Progenitor cell of endocrine pancreas (in vitro differentiated cells): ENCODE measurements around the gene LMAN2. TPM values are rescaled to one million over a fixed set of nuclear protein-coding genes. Genes with fewer than 3 reads are reported as not detected.

Source experiments
- DNase-seq: peaks from one replicate; pipeline ENCODE4 v3.0.0; 2021; ENCODE audit warnings: low spot score; ENCODE audit not compliant: unreplicated experiment
- H3K27ac Mint-ChIP-seq: 2 replicates; pipeline ENCODE4 v1.8.0; 2021; ENCODE audit warnings: mild to moderate bottlenecking, moderate library complexity, mixed read lengths
- H3K27me3 Mint-ChIP-seq: 2 replicates; pipeline ENCODE4 v1.8.0; 2021; ENCODE audit warnings: mixed read lengths
- H3K36me3 Mint-ChIP-seq: 2 replicates; pipeline ENCODE4 v1.8.0; 2022; ENCODE audit warnings: mixed read lengths; ENCODE audit not compliant: insufficient read depth
- H3K4me1 Mint-ChIP-seq: 2 replicates; pipeline ENCODE4 v1.8.0; 2021; ENCODE audit warnings: low read depth, mixed read lengths
- H3K4me3 Mint-ChIP-seq: 2 replicates; pipeline ENCODE4 v1.8.0; 2021; ENCODE audit warnings: low read depth, mild to moderate bottlenecking, moderate library complexity, mixed read lengths
- H3K9me3 Mint-ChIP-seq: 2 replicates; pipeline ENCODE4 v1.8.0; 2021; ENCODE audit warnings: low read depth, mixed read lengths
- total RNA-seq: library from RNA; stranded (reverse); gene quantifications from 2 replicates; pipeline ENCODE4 v1.2.1, GENCODE V29; 2021
- TF ChIP-seq, protein P1 (sequence below): fragments of 200-600 bp; sonication (generic); IDR thresholded peaks from one replicate; pipeline ENCODE4 v1.5.0; 2021; ENCODE audit warnings: antibody characterized with exemption, mild to moderate bottlenecking; ENCODE audit not compliant: unreplicated experiment

Gene LMAN2
- total RNA-seq, 1 donor from 2014 or later = 111 TPM

DNA sequence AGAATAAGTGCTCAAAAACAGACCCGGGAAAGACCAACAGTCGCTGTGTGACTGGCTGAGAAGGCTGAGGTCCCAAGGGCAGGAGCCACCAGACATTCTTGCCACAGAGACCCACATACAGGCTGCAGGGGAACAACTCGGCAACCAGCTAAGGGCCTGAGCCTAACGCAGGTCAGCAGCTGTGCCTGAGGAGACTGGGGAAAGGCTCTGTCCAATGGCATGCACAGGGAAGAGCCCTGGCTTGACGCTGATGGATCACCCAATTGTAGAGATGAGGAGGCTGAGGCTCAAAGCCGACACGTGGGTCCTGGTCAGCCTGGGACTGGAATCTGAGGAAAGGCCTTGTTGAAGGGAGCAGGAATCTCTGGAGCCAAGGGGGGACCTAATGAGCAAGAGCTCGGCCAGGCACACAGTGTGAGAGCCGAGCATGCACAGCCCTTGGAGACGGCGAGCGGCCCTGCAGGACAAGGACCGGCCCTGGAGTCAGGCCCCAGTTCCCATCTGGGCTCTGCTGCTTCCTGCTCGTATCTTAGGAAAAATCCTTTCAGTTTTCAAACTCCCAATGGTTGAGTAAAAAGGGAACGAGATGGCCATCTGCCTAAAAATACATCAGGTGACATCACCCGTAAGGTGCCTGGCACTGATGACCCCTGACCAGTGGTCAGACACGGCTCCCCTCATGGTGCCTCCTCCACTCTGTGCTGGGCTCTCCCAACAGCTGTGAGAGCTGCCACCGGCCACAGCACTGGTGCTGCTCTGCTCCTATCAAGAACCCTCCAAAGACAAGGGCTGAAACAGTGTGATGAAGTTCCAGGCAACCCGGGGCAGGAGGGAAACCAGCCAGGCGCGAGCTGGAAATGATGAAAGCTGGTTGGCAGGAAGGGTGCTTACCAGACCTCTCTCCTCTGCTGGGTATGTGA lies 16.4 kb downstream of the LMAN2 start:
- no peak for DNase-seq
- TF ChIP-seq, protein P1, sequence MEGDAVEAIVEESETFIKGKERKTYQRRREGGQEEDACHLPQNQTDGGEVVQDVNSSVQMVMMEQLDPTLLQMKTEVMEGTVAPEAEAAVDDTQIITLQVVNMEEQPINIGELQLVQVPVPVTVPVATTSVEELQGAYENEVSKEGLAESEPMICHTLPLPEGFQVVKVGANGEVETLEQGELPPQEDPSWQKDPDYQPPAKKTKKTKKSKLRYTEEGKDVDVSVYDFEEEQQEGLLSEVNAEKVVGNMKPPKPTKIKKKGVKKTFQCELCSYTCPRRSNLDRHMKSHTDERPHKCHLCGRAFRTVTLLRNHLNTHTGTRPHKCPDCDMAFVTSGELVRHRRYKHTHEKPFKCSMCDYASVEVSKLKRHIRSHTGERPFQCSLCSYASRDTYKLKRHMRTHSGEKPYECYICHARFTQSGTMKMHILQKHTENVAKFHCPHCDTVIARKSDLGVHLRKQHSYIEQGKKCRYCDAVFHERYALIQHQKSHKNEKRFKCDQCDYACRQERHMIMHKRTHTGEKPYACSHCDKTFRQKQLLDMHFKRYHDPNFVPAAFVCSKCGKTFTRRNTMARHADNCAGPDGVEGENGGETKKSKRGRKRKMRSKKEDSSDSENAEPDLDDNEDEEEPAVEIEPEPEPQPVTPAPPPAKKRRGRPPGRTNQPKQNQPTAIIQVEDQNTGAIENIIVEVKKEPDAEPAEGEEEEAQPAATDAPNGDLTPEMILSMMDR = no peak
- H3K9me3 Mint-ChIP-seq = no peaks in the 10 kb centered on the region
- H3K36me3 Mint-ChIP-seq = peaks cover 34% of the 10 kb centered on the region
- no peak overlapping the region for H3K4me3 Mint-ChIP-seq
- H3K4me1 Mint-ChIP-seq = peaks cover under 1% of the 10 kb centered on the region
- H3K27ac Mint-ChIP-seq = no peak overlapping the region
- no peaks in the 10 kb centered on the region for H3K27me3 Mint-ChIP-seq

DNA sequence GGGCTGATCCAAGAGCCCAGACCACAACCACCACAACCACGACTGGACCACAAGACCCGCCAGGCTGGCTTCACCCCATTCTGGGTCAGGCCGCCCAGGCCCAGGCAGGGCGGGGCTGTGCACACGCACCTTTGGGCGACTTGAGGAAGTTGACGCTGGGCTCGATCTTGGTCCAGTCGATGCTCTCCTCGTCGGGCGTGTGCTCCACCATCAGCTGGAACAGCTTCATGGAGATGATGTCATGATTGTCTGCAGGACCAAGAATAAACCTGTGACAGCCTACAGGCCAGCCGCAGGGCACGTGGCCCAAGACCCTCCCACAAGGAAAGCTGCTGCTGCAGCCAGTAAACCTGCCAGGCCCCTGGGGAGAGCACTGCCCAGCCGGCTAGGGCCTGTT lies 17.3 kb downstream of the LMAN2 start:
- Mint-ChIP-seq H3K4me1 (peaks cover 2% of the 10 kb centered on the region), H3K36me3 (peaks cover 37% of the 10 kb centered on the region), H3K27ac (no peak overlapping the region), H3K4me3 (no peak overlapping the region), H3K27me3 (no peaks in the 10 kb centered on the region), H3K9me3 (no peaks in the 10 kb centered on the region)
- TF ChIP-seq, protein P1 = no peak
- DNase-seq = no peak

DNA sequence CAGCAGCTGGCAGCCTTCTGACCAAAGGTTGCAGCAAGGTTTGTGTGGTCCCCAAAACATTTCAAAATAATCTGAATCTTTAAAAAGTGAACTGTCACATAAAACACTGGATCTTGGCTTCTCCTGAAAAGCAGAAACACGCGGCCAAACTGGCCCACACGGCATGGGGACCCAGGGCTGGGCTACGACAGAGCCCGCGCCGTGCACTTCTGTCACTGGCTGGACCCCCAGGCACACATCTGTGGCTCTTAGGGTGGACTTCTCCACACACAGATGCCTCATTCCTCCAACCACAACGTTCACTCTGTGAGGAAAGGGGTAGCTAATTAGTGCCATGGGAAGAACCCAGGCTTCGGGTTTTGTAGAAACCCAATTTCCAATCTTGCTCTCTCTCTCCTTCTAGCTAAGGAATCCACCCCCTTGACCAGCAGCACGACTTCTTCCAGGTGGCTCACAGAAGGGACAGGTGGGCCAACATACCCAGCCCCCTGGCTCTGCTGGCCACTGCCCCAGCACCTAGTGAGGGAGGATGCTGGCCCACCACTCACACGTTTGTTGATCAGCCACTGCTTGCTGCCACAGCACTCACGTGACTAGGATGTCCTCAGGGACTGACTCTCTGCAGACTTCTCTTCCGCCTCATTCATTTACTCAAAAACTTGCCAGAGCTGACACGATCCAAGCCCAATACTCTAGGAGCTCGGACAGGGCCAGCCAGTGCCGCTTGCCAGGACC lies 17.9 kb downstream of the LMAN2 start:
- Mint-ChIP-seq H3K36me3 (peaks cover 37% of the 10 kb centered on the region), H3K27me3 (no peaks in the 10 kb centered on the region), H3K27ac (no peak overlapping the region), H3K4me3 (no peak overlapping the region), H3K9me3 (no peaks in the 10 kb centered on the region), H3K4me1 (peaks cover 2% of the 10 kb centered on the region)
- TF ChIP-seq, protein P1 = no peak
- no peak for DNase-seq

DNA sequence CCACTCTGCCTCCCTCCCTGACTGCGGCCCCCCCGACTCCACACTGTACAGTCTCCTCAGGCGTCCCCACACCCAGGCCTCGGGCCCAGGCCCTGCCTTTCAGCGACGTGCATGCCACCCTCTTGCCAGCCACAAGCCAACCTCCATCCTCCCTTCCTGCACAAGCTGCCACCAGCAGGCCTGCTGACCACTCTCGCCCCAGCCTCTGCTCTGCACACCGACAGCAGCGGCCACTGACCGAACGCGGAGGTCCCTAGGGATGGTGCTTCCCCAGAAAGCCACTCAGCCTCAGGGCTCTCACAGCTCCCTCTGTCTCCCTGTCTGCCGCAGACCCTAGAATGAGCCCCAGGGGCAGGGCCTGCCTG lies 18.6 kb downstream of the LMAN2 start:
- H3K27ac Mint-ChIP-seq = no peak overlapping the region
- H3K4me3 Mint-ChIP-seq = no peak overlapping the region
- no peaks in the 10 kb centered on the region for H3K9me3 Mint-ChIP-seq
- no peak for DNase-seq
- H3K36me3 Mint-ChIP-seq = peaks cover 37% of the 10 kb centered on the region
- H3K4me1 Mint-ChIP-seq = peaks cover 2% of the 10 kb centered on the region
- TF ChIP-seq, protein P1 = no peak
- no peaks in the 10 kb centered on the region for H3K27me3 Mint-ChIP-seq

DNA sequence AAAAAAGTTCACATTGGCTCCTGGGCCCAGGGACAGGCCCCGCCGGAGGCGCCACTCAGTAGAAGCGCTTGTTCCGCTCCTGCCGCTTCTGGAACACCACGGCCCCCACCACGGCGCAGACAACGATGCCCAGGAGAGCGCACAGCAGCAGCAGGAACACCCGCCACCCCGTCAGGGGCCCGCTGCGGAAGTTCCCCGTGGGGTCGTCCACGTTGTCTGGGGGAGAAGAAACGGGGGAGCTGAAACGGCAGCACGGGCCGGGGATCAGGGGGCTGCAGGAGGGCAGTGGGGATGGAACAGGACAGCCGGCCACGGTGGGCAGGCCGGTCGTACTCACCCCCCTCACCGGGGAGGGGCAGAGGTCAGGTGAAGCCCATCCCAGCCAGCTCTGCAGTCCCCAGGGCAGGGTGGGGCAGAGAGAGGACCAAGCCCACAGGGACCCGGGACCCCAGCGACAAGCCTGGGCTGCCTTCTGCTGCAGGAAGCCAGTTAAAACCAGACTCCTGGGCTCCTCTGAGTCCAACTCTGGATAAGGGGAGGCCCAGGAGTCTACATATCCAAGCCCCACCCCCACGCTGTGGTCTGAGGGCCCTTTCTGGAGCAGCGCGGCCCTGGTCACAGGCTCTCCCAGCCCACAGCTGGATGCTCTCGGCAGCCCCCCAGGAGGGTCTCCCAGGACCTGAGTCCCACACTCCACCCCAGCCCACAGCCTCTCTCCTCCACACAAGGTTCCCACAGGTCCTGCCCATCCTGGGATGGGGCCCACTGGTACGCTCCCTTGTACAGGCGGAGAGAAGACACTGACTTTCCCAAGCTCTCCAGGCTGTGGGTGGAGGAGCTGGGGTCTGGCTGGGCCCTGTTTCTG lies 19.2 kb downstream of the LMAN2 start:
- TF ChIP-seq, protein P1 = no peak
- Mint-ChIP-seq H3K36me3 (peaks cover 36% of the 10 kb centered on the region), H3K27ac (no peak overlapping the region), H3K4me1 (peaks cover 3% of the 10 kb centered on the region), H3K4me3 (no peak overlapping the region), H3K9me3 (no peaks in the 10 kb centered on the region), H3K27me3 (no peaks in the 10 kb centered on the region)
- no peak for DNase-seq
